NCI-H345 (cell line): Measurements from ENCODE around the gene RNF103.

Experiments
- DNase-seq: peaks from one replicate; lab custom pipeline; 2025; lab: John Stamatoyannopoulos, UW

RNF103 gene

DNA sequence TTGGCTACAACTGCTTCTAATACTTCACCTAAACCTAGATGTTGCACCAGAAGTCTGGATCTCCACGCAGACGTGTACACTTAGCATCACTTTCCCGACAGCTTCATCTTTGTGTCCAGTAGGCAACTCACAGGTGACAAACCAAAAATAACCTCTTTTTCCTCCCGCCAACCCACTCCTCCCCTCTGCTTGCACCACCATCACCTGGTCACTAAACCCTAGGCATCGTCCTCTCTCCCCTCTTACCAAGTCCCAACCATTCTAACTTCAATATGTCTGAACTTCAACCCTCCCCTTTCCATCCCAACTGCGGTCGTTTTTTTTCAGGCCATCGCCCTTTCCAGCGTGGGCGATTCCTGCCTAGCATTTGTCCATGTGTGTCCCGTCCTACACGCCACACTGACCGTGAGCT, 60.0 kb downstream of the RNF103 start:
- no peak for DNase-seq

DNA sequence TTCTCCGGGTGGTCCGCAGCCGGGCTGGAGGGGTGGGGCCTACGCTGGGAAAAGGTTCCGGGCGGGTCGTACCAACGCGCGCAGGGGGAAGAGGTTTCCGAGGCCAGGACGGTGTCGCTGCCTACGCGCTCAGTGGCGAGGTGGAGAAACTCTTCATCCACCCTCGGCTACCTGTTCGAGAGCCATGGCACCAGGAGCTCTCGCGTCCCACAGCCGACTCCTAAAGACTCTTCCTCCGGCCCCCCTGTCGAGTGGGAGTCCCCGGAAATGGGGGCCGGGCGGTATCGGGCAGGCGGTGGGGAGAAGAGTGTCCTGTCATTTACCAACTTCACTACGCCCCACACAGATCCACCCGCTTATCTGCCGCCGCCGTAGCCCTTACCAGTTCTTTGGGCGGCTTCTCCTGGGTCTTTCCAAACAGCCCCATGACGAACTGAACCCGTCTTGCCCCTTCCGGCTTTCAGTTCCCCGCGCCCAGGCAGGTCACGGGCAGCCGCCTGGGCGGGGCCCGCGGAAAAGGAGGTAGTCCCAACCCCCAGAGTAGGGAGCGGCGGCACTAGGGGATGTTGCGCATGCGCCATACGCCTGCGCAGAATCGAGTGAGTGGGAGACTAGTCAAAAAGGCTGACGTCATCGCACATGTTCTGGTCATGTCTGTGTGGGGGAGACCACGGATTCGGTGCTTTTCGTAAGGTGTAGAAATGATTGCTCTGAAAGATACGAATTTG, 60.6 kb downstream of the RNF103 start, which contains the start of gene CHMP3:
Gene CHMP3 (minus strand): TSS at position 522 of the 728 bp plus-strand sequence. CDS start 95 bp downstream, at position 427.
- peak; percentile 96 for DNase-seq

- no peak for DNase-seq
Observed at GRCh38 chr2:86562485-86562921, 61.2 kb downstream of the RNF103 start.

DNA sequence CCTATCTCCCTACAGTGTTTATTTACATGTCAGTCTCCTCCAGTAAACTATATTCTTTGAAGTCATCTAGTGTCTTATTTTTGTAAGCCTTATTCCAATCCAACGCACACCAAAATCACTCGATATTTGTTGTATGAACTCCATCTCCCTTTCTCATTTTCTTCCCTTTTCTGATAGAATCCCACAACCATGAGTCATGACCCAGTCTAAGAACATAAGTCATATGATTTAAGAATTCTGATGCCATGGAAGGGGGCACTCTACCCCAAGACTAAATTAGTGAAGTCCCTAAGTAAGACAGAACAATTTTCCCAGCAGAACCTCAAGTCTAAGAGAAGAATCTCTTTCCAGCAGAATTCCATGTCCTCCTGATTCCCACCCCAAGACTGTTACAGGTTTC, 65.8 kb downstream of the RNF103 start:
- no peak for DNase-seq

DNA sequence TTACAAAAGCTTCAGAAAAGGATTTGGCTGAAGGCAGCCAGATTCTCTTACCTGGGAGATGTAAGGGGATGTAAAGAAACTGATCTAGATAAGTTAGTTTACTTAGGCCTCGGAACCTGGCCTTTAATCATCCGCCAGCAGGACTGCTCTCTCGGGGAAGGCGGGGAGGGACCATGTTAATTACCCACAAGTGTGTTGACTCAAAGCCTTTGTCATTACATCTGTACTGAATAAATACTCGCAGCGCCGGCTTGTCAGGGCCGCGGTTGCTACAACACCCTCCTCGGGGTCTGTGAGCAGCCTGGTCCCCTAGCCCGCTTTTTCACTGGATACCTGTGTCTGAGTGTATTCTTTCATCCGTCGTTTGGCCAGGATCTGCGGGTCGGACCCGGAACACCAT, 67.2 kb downstream of the RNF103 start:
- DNase-seq = peak; percentile 56
